Measurements from ENCODE around the gene CCER1.

DNA sequence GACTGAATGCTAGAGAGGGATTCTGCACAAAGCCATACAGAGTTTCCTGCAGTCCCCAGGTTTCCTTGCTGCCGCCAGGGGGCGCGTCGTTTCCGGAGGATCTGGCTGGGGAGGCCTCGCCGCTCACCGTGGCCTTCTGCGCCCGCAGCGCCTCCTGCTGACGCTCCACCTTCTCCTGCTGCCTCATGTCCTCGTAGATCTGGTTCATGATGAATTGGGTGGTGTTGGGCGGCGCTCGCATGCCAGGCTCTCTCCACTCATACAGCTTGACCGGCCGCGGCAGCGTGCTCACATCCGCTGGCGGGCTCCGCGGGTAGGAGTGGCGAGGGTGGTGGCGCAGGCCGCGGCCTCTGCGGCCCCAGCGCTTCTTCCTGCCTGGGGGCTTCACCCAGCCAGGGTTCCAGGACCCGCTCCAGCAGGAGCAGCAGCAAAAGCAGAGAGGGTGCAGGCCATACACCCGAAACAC, 987 bp downstream of the CCER1 start:
- TF ChIP-seq, protein P1, sequence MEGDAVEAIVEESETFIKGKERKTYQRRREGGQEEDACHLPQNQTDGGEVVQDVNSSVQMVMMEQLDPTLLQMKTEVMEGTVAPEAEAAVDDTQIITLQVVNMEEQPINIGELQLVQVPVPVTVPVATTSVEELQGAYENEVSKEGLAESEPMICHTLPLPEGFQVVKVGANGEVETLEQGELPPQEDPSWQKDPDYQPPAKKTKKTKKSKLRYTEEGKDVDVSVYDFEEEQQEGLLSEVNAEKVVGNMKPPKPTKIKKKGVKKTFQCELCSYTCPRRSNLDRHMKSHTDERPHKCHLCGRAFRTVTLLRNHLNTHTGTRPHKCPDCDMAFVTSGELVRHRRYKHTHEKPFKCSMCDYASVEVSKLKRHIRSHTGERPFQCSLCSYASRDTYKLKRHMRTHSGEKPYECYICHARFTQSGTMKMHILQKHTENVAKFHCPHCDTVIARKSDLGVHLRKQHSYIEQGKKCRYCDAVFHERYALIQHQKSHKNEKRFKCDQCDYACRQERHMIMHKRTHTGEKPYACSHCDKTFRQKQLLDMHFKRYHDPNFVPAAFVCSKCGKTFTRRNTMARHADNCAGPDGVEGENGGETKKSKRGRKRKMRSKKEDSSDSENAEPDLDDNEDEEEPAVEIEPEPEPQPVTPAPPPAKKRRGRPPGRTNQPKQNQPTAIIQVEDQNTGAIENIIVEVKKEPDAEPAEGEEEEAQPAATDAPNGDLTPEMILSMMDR (IDR thresholded peaks at IDR 0.05), result peak; percentile 20
- no peak for TF ChIP-seq EZH2 (IDR thresholded peaks at IDR 0.05; ENCODE audit: borderline replicate concordance, insufficient read depth, low read depth, low read length, poor library complexity, severe bottlenecking)

Measured in B cell (primary cell).